ENCODE measurements around the gene SORBS2. TPM values are rescaled to one million over a fixed set of nuclear protein-coding genes. Genes with fewer than 3 reads are reported as not detected.
"Not testable (repeated sequence)": the region's sequence is repeated elsewhere in the genome, so short reads cannot be mapped to it uniquely, and the experiment has no call there.

Gene SORBS2
- total RNA-seq, 1 experiment from 2014 or later: 0.34 TPM

DNA sequence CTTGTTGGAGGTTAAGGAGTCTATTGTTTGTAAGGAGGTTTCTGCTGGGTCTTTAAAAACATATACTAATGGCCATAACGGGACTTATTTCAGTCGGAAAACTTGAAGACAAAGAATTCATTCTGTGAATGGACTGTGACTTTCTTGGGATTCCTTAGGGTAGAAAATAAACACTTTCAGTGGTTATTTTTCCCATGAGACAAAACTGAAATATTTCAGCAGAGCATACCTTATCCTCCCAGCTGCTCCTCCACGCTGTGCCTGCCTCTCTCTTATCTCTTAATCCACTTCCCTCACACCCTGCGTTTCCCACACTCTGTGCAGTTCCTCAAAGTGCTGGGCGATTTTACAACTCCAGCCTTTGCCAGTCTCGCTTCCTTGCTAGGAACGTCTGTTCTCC, 47.1 kb upstream of the SORBS2 start:
- Histone ChIP-seq H3K4me2 (ENCODE audit: low read length) (no peak overlapping the region), H3K9me3 (ENCODE audit: control insufficient read depth in 1 of 2, insufficient read depth in 1 of 2, low read depth in 1 of 2, low read length in 2 of 2) (no peaks in the 10 kb centered on the region), H3K27ac (ENCODE audit: low read depth, low read length) (no peak overlapping the region), H3K79me2 (ENCODE audit: insufficient read depth, low read length) (no peaks in the 10 kb centered on the region), H3K4me1 (ENCODE audit: control insufficient read depth in 1 of 2, insufficient read depth in 2 of 2, low read length in 2 of 2) (no peaks in the 10 kb centered on the region), H3K9me2 (ENCODE audit: insufficient read depth) (0 out of 2 replicates have a peak, but pooled peaks cover 2% of the 10 kb centered on the region), H3K9ac (ENCODE audit: low read length) (no peak overlapping the region), H2AFZ (ENCODE audit: low read depth, low read length, poor library complexity, severe bottlenecking) (no peak overlapping the region), H3K36me3 (ENCODE audit: control insufficient read depth in 1 of 2, insufficient read depth in 2 of 2, low read length in 2 of 2) (no peaks in the 10 kb centered on the region), H4K20me1 (ENCODE audit: insufficient read depth) (no peaks in the 10 kb centered on the region), H3K4me3 (replicated peaks in 1 of 2; ENCODE audit: low read depth in 1 of 2, low read length in 2 of 2) (no peak overlapping the region), H3K27me3 (ENCODE audit: insufficient read depth, low read length) (no peaks in the 10 kb centered on the region)
- no peak for TF ChIP-seq FOSL1 (IDR thresholded peaks at IDR 0.05; ENCODE audit: low read depth)
- TF ChIP-seq ZFX (IDR thresholded peaks at IDR 0.05): no peak
- TF ChIP-seq, protein P1, sequence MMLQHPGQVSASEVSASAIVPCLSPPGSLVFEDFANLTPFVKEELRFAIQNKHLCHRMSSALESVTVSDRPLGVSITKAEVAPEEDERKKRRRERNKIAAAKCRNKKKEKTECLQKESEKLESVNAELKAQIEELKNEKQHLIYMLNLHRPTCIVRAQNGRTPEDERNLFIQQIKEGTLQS (IDR thresholded peaks at IDR 0.05): no peak
- no peak for TF ChIP-seq ELF1 (IDR thresholded peaks at IDR 0.05; ENCODE audit: borderline replicate concordance, low read depth)
- no peak for TF ChIP-seq SP1 (IDR thresholded peaks at IDR 0.05; ENCODE audit: low read depth)
- TF ChIP-seq, protein P2, sequence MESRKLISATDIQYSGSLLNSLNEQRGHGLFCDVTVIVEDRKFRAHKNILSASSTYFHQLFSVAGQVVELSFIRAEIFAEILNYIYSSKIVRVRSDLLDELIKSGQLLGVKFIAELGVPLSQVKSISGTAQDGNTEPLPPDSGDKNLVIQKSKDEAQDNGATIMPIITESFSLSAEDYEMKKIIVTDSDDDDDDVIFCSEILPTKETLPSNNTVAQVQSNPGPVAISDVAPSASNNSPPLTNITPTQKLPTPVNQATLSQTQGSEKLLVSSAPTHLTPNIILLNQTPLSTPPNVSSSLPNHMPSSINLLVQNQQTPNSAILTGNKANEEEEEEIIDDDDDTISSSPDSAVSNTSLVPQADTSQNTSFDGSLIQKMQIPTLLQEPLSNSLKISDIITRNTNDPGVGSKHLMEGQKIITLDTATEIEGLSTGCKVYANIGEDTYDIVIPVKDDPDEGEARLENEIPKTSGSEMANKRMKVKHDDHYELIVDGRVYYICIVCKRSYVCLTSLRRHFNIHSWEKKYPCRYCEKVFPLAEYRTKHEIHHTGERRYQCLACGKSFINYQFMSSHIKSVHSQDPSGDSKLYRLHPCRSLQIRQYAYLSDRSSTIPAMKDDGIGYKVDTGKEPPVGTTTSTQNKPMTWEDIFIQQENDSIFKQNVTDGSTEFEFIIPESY (IDR thresholded peaks at IDR 0.05; ENCODE audit: extremely low read depth, insufficient replicate concordance, low read length): no peak
- no peak for TF ChIP-seq EZH2phosphoT487 (IDR thresholded peaks at IDR 0.05; ENCODE audit: borderline replicate concordance)
- TF ChIP-seq RAD21 (IDR thresholded peaks at IDR 0.05; ENCODE audit: low read depth): no peak
- TF ChIP-seq, protein P3, sequence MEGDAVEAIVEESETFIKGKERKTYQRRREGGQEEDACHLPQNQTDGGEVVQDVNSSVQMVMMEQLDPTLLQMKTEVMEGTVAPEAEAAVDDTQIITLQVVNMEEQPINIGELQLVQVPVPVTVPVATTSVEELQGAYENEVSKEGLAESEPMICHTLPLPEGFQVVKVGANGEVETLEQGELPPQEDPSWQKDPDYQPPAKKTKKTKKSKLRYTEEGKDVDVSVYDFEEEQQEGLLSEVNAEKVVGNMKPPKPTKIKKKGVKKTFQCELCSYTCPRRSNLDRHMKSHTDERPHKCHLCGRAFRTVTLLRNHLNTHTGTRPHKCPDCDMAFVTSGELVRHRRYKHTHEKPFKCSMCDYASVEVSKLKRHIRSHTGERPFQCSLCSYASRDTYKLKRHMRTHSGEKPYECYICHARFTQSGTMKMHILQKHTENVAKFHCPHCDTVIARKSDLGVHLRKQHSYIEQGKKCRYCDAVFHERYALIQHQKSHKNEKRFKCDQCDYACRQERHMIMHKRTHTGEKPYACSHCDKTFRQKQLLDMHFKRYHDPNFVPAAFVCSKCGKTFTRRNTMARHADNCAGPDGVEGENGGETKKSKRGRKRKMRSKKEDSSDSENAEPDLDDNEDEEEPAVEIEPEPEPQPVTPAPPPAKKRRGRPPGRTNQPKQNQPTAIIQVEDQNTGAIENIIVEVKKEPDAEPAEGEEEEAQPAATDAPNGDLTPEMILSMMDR (IDR thresholded peaks at IDR 0.05 in 2 of 3, conservative IDR thresholded peaks at IDR 0.05 in 1 of 3; ENCODE audit: borderline replicate concordance in 1 of 3, insufficient read depth in 1 of 3, low read depth in 2 of 3, low read length in 2 of 3): no peak
- no peak for TF ChIP-seq EZH2 (IDR thresholded peaks at IDR 0.05)
- TF ChIP-seq JUND (IDR thresholded peaks at IDR 0.05): no peak
- TF ChIP-seq YY1 (IDR thresholded peaks at IDR 0.05; ENCODE audit: extremely low read depth, insufficient replicate concordance, low read depth, low read length): no peak
- no peak for TF ChIP-seq SRF (IDR thresholded peaks at IDR 0.05; ENCODE audit: low read depth)
- TF ChIP-seq CBX3 (IDR thresholded peaks at IDR 0.05; ENCODE audit: low read depth): no peak
- TF ChIP-seq TCF7L2 (IDR thresholded peaks at IDR 0.05; ENCODE audit: borderline replicate concordance, extremely low read depth, insufficient read depth, insufficient read length): no peak
- intact Hi-C loops (cut with micrococcal nuclease): no loop called here
- ChIA-PET POLR2A (no interaction called here), RAD21 (ENCODE audit: low non-redundant PET in 1 of 2, low total read pairs in 2 of 2, uncharacterized antibody in 2 of 2, unreplicated experiment in 2 of 2) (no interaction called here), CTCF (no interaction called here)
- DNase-seq (ENCODE audit: low read depth, low spot score) (no peak), ATAC-seq (no peak)
- BruUV-seq (replicated peaks): no TSS peak

DNA sequence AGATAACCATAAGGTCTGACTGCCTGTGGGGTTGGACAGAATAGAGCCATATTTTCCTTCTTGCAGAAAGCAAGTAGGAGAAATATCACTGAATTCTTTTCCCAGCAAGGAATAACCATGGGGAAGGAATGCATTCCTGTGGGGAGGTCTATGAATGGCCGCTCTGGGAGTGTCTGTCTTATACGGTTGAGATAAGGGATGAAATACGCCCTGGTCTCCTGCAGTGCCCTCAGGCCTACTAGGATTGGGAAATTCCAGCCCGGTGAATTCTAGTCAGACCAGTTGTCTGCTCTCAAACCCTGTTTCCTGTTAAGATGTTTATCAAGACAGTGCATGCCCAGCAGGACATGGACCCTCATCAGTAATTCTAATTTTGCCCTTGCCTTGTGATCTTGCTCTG, 45.6 kb upstream of the SORBS2 start:
- H3K9me2 ChIP-seq (ENCODE audit: insufficient read depth); H4K20me1 ChIP-seq (ENCODE audit: insufficient read depth); H3K36me3 ChIP-seq (ENCODE audit: control insufficient read depth in 1 of 2, insufficient read depth in 2 of 2, low read length in 2 of 2); H3K4me3 ChIP-seq (replicated peaks in 1 of 2; ENCODE audit: low read depth in 1 of 2, low read length in 2 of 2); DNase-seq (ENCODE audit: low read depth, low spot score); H3K4me2 ChIP-seq (ENCODE audit: low read length); H2AFZ ChIP-seq (ENCODE audit: low read depth, low read length, poor library complexity, severe bottlenecking); H3K27me3 ChIP-seq (ENCODE audit: insufficient read depth, low read length); POLR2A ChIA-PET; BruUV-seq (replicated peaks); ATAC-seq; H3K27ac ChIP-seq (ENCODE audit: low read depth, low read length); RAD21 ChIA-PET (ENCODE audit: low non-redundant PET in 1 of 2, low total read pairs in 2 of 2, uncharacterized antibody in 2 of 2, unreplicated experiment in 2 of 2); H3K9me3 ChIP-seq (ENCODE audit: control insufficient read depth in 1 of 2, insufficient read depth in 1 of 2, low read depth in 1 of 2, low read length in 2 of 2); intact Hi-C loops (cut with micrococcal nuclease); CTCF ChIA-PET; H3K79me2 ChIP-seq (ENCODE audit: insufficient read depth, low read length); H3K9ac ChIP-seq (ENCODE audit: low read length); H3K4me1 ChIP-seq (ENCODE audit: control insufficient read depth in 1 of 2, insufficient read depth in 2 of 2, low read length in 2 of 2): not testable (repeated sequence)
